GM23338 (cell line): ENCODE data around the gene RAB5B. TPM values are rescaled to one million over a fixed set of nuclear protein-coding genes. Genes with fewer than 3 reads are reported as not detected.
A peak's percentile ranks its signal among the peaks of the same experiment; 100 is the strongest.

Experiments
- ATAC-seq: fragments of 200-7000 bp; cut with Tn5 transposase; 3 replicates; pipeline ENCODE4 v1.9.1; 2020
- DNase-seq: peaks from one replicate; pipeline ENCODE4 v3.0.0-alpha.2; 2015; ENCODE audit warnings: low spot score
- H2AFZ ChIP-seq: fragments of 200-600 bp; sonication (generic); 2 replicates; pipeline ENCODE4 v1.8.0; 2016; ENCODE audit warnings: antibody characterized with exemption, mild to moderate bottlenecking, moderate library complexity
- H3F3A ChIP-seq: fragments of 200-600 bp; sonication (generic); replicated peaks from 2 replicates; pipeline ENCODE4 v1.8.0; 2017; ENCODE audit warnings: antibody characterized with exemption, mixed run types, low read depth
- H3K27ac ChIP-seq: fragments of 200-600 bp; sonication (generic); 2 replicates; pipeline ENCODE4 v1.6.1; 2016; ENCODE audit warnings: low read depth
- H3K27me3 ChIP-seq: fragments of 200-600 bp; sonication (generic); 2 replicates; pipeline ENCODE4 v1.8.0; 2016; ENCODE audit warnings: mild to moderate bottlenecking, mixed run types, moderate library complexity; ENCODE audit not compliant: insufficient read depth
- H3K36me3 ChIP-seq: fragments of 200-600 bp; sonication (generic); 2 replicates; pipeline ENCODE4 v1.8.0; 2016; ENCODE audit warnings: mild to moderate bottlenecking; ENCODE audit not compliant: insufficient read depth
- H3K4me1 ChIP-seq: fragments of 200-600 bp; sonication (generic); 2 replicates; pipeline ENCODE4 v1.8.0; 2016; ENCODE audit warnings: mild to moderate bottlenecking, moderate library complexity; ENCODE audit not compliant: insufficient read depth
- H3K4me2 ChIP-seq: fragments of 200-600 bp; sonication (generic); 2 replicates; pipeline ENCODE4 v1.7.1; 2017; ENCODE audit warnings: mixed run types
- H3K4me3 ChIP-seq: fragments of 200-600 bp; sonication (generic); 2 replicates; pipeline ENCODE4 v1.6.1; 2016; ENCODE audit warnings: mixed run types
- H3K79me2 ChIP-seq: fragments of 200-600 bp; sonication (generic); replicated peaks from 2 replicates; pipeline ENCODE4 v1.8.0; 2017; ENCODE audit warnings: mild to moderate bottlenecking; ENCODE audit not compliant: insufficient read depth
- H3K9me2 ChIP-seq: fragments of 200-600 bp; sonication (generic); 2 replicates; pipeline ENCODE4 v1.8.0; 2017; ENCODE audit not compliant: insufficient read depth
- H4K20me1 ChIP-seq: fragments of 200-600 bp; sonication (generic); replicated peaks from 2 replicates; pipeline ENCODE4 v1.8.0; 2017; ENCODE audit warnings: mild to moderate bottlenecking; ENCODE audit not compliant: insufficient read depth
- H3K27ac Mint-ChIP-seq: 2 replicates; pipeline ENCODE4 v1.8.0; 2020; ENCODE audit warnings: inconsistent platforms, mild to moderate bottlenecking, moderate library complexity, mixed read lengths
- H3K27me3 Mint-ChIP-seq: 3 replicates; pipeline ENCODE4 v1.8.0; 2022; ENCODE audit warnings: low read depth, mild to moderate bottlenecking, moderate library complexity, mixed read lengths, inconsistent platforms; ENCODE audit not compliant: insufficient read depth, poor library complexity
- H3K36me3 Mint-ChIP-seq: 3 replicates; pipeline ENCODE4 v1.8.0; 2021; ENCODE audit warnings: low read depth, mild to moderate bottlenecking, inconsistent platforms, moderate library complexity, mixed read lengths
- H3K4me1 Mint-ChIP-seq: 3 replicates; pipeline ENCODE4 v1.8.0; 2020; ENCODE audit warnings: mild to moderate bottlenecking, inconsistent platforms, mixed read lengths
- H3K4me3 Mint-ChIP-seq: 3 replicates; pipeline ENCODE4 v1.8.0; 2021; ENCODE audit warnings: moderate library complexity, mild to moderate bottlenecking, inconsistent platforms, mixed read lengths
- H3K9me3 Mint-ChIP-seq: 3 replicates; pipeline ENCODE4 v1.8.0; 2020; ENCODE audit warnings: moderate library complexity, mild to moderate bottlenecking, inconsistent platforms, mixed read lengths
- CREB1 ChIP-seq: fragments of 250-450 bp; sonication (Bioruptor Pico); IDR thresholded peaks from 2 replicates; pipeline ENCODE4 v1.5.0; 2020; ENCODE audit warnings: low read depth, mild to moderate bottlenecking, moderate library complexity
- ETS1 ChIP-seq: IDR thresholded peaks from 2 replicates; pipeline ENCODE4 v1.6.1; 2016; ENCODE audit warnings: antibody characterized with exemption
- EZH2 ChIP-seq: fragments of 200-600 bp; sonication (generic); IDR thresholded peaks from one replicate; pipeline ENCODE4 v1.8.0; 2017; ENCODE audit warnings: antibody characterized with exemption, mild to moderate bottlenecking, low read depth; ENCODE audit not compliant: unreplicated experiment
- EZH2phosphoT487 ChIP-seq: fragments of 200-600 bp; sonication (generic); IDR thresholded peaks from one replicate; pipeline ENCODE4 v1.8.1; 2018; ENCODE audit warnings: antibody characterized with exemption; ENCODE audit not compliant: unreplicated experiment
- JUNB ChIP-seq: IDR thresholded peaks from one replicate; pipeline ENCODE4 v1.6.1; 2016; ENCODE audit warnings: antibody characterized with exemption; ENCODE audit not compliant: unreplicated experiment
- NANOG ChIP-seq: IDR thresholded peaks from 2 replicates; pipeline ENCODE4 v1.6.1; 2016; ENCODE audit warnings: antibody characterized with exemption, borderline replicate concordance
- POLR2AphosphoS5 ChIP-seq: IDR thresholded peaks from 2 replicates; pipeline ENCODE4 v1.6.1; 2016; ENCODE audit warnings: antibody characterized with exemption, low read depth
- STAT1 ChIP-seq: IDR thresholded peaks from one replicate; pipeline ENCODE4 v1.6.1; 2016; ENCODE audit warnings: antibody characterized with exemption; ENCODE audit not compliant: unreplicated experiment
- ZNF114 ChIP-seq: fragments of 250-450 bp; sonication (Bioruptor Pico); IDR thresholded peaks from 2 replicates; pipeline ENCODE4 v1.5.0; 2020; ENCODE audit warnings: mild to moderate bottlenecking, moderate library complexity
- ZNF331 ChIP-seq: fragments of 250-450 bp; sonication (Bioruptor Pico); IDR thresholded peaks from 2 replicates; pipeline ENCODE4 v1.5.0; 2020; ENCODE audit warnings: low read depth, mild to moderate bottlenecking, moderate library complexity
- polyA plus RNA-seq: library from polyadenylated mRNA; unstranded; fragments of >200 nt; fragmentation: Nextera tagmentation; extraction: Ambion mirVana; gene quantifications from 2 replicates; pipeline ENCODE4 v1.2.1, GENCODE V29; 2016
- total RNA-seq: library from RNA; depleted of rRNA; stranded (reverse); fragments of >200 nt; shearing (Covaris generic); gene quantifications from 2 replicates; pipeline ENCODE4 v1.2.3, GENCODE V29; 2014
- TF ChIP-seq, protein P1 (sequence below), 2 experiments: fragments of 200-600 bp in 1 of 2; sonication (generic) in 1 of 2; conservative IDR thresholded peaks; 2 replicates each; pipeline versions ENCODE4 v1.5.1 to v1.6.1; 2016 to 2017; ENCODE audit warnings: antibody characterized with exemption in 2 of 2, low read depth in 2 of 2, mild to moderate bottlenecking in 2 of 2, moderate library complexity in 1 of 2
- TF ChIP-seq, protein P2 (sequence below): IDR thresholded peaks from one replicate; pipeline ENCODE4 v1.6.1; 2018; ENCODE audit warnings: antibody characterized with exemption; ENCODE audit not compliant: unreplicated experiment

Gene RAB5B
- total and polyA plus RNA-seq, 2 experiments from 2014 or later, result 19.7 to 46.5 TPM

GRCh38 chr12:55970775-55971174 lies 3.1 kb upstream of the RAB5B start:
- Mint-ChIP-seq H3K27me3 (peaks cover 4% of the 10 kb centered on the region), H3K27ac (no peak overlapping the region), H3K4me1 (peaks cover 21% of the 10 kb centered on the region), H3K36me3 (peaks cover 33% of the 10 kb centered on the region), H3K9me3 (no peaks in the 10 kb centered on the region), H3K4me3 (no peak overlapping the region)
- ATAC-seq (no peak), DNase-seq (no peak)
- Histone ChIP-seq H3K9me2 (no peaks in the 10 kb centered on the region), H3K79me2 (peaks cover 34% of the 10 kb centered on the region), H3K4me2 (no peak overlapping the region), H3F3A (no peaks in the 10 kb centered on the region; the same call in 1 of the 2 replicates), H3K27me3 (no peaks in the 10 kb centered on the region), H3K4me1 (peaks cover 14% of the 10 kb centered on the region), H2AFZ (no peak overlapping the region), H3K4me3 (no peak overlapping the region), H3K36me3 (0 out of 2 replicates have a peak, but pooled peaks cover 9% of the 10 kb centered on the region), H4K20me1 (0 out of 2 replicates have a peak, but pooled peaks cover 3% of the 10 kb centered on the region), H3K27ac (no peak overlapping the region)
- TF ChIP-seq POLR2AphosphoS5 (no peak), JUNB (no peak), CREB1 (CRISPR knock-in tag) (no peak), ZNF331 (no peak), NANOG (no peak), EZH2phosphoT487 (no peak), ETS1 (no peak)
- TF ChIP-seq, protein P1, sequence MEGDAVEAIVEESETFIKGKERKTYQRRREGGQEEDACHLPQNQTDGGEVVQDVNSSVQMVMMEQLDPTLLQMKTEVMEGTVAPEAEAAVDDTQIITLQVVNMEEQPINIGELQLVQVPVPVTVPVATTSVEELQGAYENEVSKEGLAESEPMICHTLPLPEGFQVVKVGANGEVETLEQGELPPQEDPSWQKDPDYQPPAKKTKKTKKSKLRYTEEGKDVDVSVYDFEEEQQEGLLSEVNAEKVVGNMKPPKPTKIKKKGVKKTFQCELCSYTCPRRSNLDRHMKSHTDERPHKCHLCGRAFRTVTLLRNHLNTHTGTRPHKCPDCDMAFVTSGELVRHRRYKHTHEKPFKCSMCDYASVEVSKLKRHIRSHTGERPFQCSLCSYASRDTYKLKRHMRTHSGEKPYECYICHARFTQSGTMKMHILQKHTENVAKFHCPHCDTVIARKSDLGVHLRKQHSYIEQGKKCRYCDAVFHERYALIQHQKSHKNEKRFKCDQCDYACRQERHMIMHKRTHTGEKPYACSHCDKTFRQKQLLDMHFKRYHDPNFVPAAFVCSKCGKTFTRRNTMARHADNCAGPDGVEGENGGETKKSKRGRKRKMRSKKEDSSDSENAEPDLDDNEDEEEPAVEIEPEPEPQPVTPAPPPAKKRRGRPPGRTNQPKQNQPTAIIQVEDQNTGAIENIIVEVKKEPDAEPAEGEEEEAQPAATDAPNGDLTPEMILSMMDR (conservative IDR thresholded peaks at IDR 0.05; ENCODE audit: low read depth in 2 of 2), result no peak
- TF ChIP-seq, protein P2, sequence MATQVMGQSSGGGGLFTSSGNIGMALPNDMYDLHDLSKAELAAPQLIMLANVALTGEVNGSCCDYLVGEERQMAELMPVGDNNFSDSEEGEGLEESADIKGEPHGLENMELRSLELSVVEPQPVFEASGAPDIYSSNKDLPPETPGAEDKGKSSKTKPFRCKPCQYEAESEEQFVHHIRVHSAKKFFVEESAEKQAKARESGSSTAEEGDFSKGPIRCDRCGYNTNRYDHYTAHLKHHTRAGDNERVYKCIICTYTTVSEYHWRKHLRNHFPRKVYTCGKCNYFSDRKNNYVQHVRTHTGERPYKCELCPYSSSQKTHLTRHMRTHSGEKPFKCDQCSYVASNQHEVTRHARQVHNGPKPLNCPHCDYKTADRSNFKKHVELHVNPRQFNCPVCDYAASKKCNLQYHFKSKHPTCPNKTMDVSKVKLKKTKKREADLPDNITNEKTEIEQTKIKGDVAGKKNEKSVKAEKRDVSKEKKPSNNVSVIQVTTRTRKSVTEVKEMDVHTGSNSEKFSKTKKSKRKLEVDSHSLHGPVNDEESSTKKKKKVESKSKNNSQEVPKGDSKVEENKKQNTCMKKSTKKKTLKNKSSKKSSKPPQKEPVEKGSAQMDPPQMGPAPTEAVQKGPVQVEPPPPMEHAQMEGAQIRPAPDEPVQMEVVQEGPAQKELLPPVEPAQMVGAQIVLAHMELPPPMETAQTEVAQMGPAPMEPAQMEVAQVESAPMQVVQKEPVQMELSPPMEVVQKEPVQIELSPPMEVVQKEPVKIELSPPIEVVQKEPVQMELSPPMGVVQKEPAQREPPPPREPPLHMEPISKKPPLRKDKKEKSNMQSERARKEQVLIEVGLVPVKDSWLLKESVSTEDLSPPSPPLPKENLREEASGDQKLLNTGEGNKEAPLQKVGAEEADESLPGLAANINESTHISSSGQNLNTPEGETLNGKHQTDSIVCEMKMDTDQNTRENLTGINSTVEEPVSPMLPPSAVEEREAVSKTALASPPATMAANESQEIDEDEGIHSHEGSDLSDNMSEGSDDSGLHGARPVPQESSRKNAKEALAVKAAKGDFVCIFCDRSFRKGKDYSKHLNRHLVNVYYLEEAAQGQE, result no peak

- no peaks in the 10 kb centered on the region for H3K9me3 Mint-ChIP-seq
- Histone ChIP-seq H3K36me3 (0 out of 2 replicates have a peak, but pooled peaks cover 9% of the 10 kb centered on the region), H4K20me1 (peaks cover 10% of the 10 kb centered on the region; the same call in 1 of the 2 replicates), H3K27ac (peak overlapping the region; percentile 82), H2AFZ (no peak overlapping the region), H3K4me1 (peaks cover 13% of the 10 kb centered on the region), H3K27me3 (no peaks in the 10 kb centered on the region), H3K4me3 (no peak overlapping the region), H3F3A (no peaks in the 10 kb centered on the region; the same call in 1 of the 2 replicates), H3K79me2 (peaks cover 45% of the 10 kb centered on the region), H3K9me2 (no peaks in the 10 kb centered on the region), H3K4me2 (peak overlapping the region; percentile 69; the same call in 1 of the 2 replicates)
- ATAC-seq (no peak), DNase-seq (peak; percentile 46)
- no peak overlapping the region for H3K4me3 Mint-ChIP-seq
- H3K4me1 Mint-ChIP-seq, result peaks cover 17% of the 10 kb centered on the region
- H3K36me3 Mint-ChIP-seq, result peaks cover 33% of the 10 kb centered on the region
- H3K27me3 Mint-ChIP-seq, result peaks cover 4% of the 10 kb centered on the region
- H3K27ac Mint-ChIP-seq, result peak overlapping the region; percentile 47; the same call in 1 of the 2 replicates
- no peak for TF ChIP-seq JUNB
- no peak for TF ChIP-seq EZH2phosphoT487
- TF ChIP-seq ZNF331, result no peak
- TF ChIP-seq CREB1 (CRISPR knock-in tag), result no peak
- TF ChIP-seq EZH2, result no peak
- no peak for TF ChIP-seq POLR2AphosphoS5
- TF ChIP-seq ZNF114 (CRISPR knock-in tag), result no peak
- TF ChIP-seq STAT1, result no peak
- TF ChIP-seq, protein P1 (conservative IDR thresholded peaks at IDR 0.05; ENCODE audit: low read depth in 2 of 2), result no peak
These were observed 1.8 kb upstream of the RAB5B start for GRCh38 chr12:55972042-55972441.
